GM13976 (cell line): Measurements from ENCODE around the gene CFAP46.

Source experiments
- DNase-seq: peaks from one replicate; pipeline ENCODE4 v3.0.0; 2012; ENCODE audit warnings: low spot score
- CTCF ChIP-seq: IDR thresholded peaks from 2 replicates; pipeline ENCODE4 v1.5.1; 2012; ENCODE audit warnings: borderline replicate concordance, mild to moderate bottlenecking; ENCODE audit not compliant: insufficient read depth; ENCODE audit errors: extremely low read depth, missing control alignments, control extremely low read depth
- in situ Hi-C: fragments of 300-500 bp; cut with MboI; formaldehyde crosslinking; loops from one replicate; pipeline ENCODE4 v1.12.0; 2022; ENCODE audit warnings: low sequenced_read_pairs, mixed read lengths, inconsistent platforms; ENCODE audit not compliant: unreplicated experiment

Gene CFAP46

DNA sequence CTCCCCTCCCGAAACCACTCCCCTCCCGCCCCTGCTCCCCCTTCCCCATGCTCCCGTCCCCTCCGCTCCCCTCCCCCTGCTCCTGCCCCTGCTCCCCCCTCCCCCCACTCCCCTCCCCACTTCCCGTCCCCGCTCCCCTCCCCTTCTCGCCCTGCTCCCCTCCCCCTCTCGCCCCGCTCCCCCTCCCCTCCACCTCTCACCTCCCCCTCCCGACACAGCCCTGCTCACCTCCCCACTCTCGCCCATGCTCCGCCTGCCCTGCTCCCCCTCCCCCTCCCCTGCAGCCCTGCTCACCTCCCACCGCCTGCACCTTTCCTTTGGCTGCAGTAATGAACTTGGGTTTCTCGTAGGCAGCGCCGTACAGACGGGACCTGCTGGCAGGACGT lies 106.5 kb downstream of the CFAP46 start:
- TF ChIP-seq CTCF = no peak
- in situ Hi-C loops = no loop called here
- no peak for DNase-seq

DNA sequence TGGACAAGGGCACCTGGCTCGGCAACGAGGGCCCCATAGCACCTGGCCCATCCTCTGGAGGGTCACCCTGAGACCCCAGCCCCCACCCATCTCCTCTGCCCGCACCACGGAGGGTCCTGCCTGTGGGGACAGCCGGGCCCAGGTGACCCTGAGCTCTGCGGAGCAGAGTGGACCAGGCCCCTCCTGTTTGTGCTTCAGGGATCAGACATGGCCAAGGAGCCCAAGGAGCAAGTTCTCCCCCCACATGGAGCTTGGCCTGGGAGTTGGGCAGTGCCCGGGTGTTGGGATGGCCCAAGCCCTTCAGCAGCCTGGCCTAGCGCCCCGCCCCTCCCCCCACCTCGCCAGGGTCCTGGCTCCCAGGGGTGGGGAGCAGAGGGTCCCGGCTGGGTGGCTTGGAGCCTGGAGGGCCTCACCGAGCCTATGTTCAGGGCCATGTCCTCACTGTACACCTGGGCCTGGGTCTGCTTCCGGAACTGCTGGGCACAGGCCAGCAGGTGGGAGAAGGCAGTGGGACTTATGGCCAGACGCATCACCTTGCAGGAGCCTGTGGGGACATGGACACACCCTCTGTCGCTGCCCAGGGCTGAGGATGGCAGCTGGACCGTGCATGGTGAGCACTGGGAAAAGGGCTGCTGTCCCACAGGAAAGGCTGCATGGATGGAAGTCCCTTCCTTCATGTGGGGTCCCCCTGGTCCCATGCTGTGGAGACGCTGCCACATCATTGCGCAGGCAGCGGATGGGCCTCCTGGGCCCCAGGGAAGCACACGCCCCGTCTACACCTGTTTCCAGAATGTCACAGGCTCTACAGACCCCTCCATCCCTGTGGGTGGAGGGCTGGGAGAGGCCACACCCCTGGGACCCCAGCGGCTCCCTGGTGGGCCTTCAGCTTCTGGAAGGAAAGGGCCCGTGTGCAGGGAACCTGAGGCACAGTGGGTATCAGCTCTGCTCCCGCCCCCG lies 107.2 kb downstream of the CFAP46 start:
- in situ Hi-C loops = no loop called here
- no peak for TF ChIP-seq CTCF
- DNase-seq = no peak

DNA sequence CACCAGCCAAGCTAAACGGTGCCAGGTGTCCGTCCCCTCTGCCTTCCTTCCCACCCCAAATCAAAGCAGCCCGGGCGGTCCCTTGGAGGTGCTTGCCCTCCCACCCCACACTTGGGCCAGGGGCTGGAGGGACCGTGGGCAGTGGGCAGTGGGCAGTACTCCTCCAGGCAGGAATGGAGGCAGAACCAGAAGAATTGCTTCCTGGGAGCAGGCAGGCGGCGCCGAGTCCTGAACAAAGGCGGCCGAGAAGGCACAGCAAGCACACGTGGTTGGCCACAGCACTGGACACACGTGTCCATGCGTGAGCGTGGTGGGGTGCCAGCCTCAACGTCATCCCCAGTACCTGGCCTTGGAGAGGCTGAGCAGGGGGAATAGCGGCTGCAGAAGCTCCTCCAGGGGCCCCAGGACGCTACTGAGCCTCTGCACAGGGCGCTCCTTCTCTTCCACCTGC lies 108.0 kb downstream of the CFAP46 start:
- no peak for TF ChIP-seq CTCF
- no peak for DNase-seq
- in situ Hi-C loops = no loop called here

DNA sequence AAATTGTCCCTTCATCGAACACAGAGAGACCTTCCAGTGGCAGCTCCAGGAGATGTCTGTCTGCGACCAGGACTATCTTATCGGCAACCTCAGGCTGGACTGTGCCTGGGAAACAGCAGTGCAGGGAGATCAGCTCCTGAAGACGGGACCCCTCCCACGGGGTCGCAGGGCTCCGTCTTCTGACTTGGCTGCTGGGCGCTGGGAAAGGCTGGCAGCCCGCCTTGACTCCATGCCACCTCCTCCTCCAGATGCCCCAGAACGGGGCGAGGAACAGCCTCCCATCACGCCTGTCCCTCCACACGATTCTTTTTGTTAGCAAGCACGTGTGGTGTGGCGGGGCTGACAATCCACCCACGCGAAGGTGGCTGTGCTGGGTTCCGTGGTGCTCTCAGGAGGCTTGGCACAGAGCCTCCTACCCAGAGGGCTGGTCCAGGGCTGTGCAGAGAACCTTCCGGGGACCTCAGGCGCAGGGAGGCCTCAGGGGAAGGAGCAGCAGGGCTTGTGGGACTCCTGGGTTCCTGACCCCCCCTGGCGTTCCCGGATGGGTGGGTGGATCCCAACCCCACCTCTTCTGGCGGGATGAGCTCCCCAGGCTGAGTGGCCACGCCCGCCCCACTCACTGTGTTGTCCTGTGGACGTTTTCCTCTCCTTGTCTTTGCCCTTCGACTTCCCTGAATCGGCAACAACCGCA lies 108.8 kb downstream of the CFAP46 start:
- DNase-seq = no peak
- in situ Hi-C loops = no loop called here
- no peak for TF ChIP-seq CTCF

DNA sequence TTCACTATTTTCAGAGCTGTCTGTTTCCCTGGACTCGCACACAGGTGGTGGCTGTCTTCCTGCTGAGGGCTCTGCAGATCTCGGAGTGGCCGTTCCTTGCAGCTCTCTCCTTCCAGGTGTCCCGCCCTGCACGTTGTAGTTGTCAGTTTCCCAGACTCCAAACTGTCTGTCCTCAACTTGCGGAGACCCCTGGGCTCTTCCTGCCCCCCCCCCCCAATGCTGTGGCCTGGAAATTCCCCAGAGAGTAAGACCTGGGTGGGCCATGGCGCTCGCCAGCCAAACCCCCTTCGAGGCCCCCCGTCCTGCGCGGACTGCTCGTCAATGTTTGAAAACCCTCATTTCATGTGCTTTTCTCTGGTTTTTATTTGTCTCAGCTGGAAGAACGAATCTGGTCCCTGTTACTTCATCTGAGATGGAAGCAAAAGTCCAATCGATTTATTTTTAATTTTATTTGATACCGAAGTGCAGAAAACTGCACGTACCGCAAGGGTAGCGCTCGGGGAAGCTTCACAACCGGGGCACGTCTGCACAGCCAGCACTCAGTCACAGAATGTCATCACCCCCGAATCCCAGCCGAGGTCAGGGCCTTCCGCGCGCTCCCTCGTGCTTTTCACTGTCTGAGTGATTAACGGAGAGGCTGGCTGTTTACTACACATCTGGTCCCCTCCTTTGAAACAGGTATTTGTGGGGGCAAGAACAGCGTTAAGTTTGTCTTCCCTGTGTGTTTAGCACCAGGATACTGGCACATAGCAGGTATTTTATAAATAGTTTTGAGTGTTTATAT lies 110.0 kb downstream of the CFAP46 start:
- in situ Hi-C loops = no loop called here
- TF ChIP-seq CTCF = no peak
- DNase-seq = no peak

GRCh38 chr10:132829403-132829802 lies 113.0 kb downstream of the CFAP46 start:
- no peak for DNase-seq
- TF ChIP-seq CTCF = no peak
- in situ Hi-C loops = no loop called here
